Hematopoietic multipotent progenitor cell (in vitro differentiated cells): ENCODE data around the gene KRTAP10-5. TPM values are rescaled to one million over a fixed set of nuclear protein-coding genes. Genes with fewer than 3 reads are reported as not detected.

Experiments
- DNase-seq, 3 donors: peaks; one replicate each; pipeline ENCODE4 v3.0.0-alpha.2; 2011 to 2015; ENCODE audit warnings: low read depth in 2 of 3, low spot score in 2 of 3
- total RNA-seq: library from RNA; depleted of rRNA; stranded (reverse); fragments of >200 nt; gene quantifications from one replicate; pipeline ENCODE4 v1.2.3, GENCODE V29; 2012

Gene KRTAP10-5
- total RNA-seq, 1 donor, result not detected

- DNase-seq, result no peak
Observed at GRCh38 chr21:44531606-44532564, 48.5 kb downstream of the KRTAP10-5 start.

- DNase-seq, result no peak
Observed at GRCh38 chr21:44530903-44531605, 49.4 kb downstream of the KRTAP10-5 start.

- DNase-seq, result no peak
Observed at GRCh38 chr21:44530221-44530902, 50.0 kb downstream of the KRTAP10-5 start.

GRCh38 chr21:44529503-44530125 lies 50.8 kb downstream of the KRTAP10-5 start:
- no peak for DNase-seq

Other genes starting within 250 kb of the KRTAP10-5 start
- 19.7 TPM for gene CFAP410, start 241.2 kb downstream of the KRTAP10-5 start, total RNA-seq
- gene TRPM2, start 227.0 kb downstream of the KRTAP10-5 start, total RNA-seq, result 3.5 TPM
- gene LRRC3, start 125.1 kb downstream of the KRTAP10-5 start, total RNA-seq, result 1.1 TPM
- not detected for gene KRTAP10-1, start 40.4 kb downstream of the KRTAP10-5 start, total RNA-seq
- not detected for gene KRTAP10-2, start 29.1 kb downstream of the KRTAP10-5 start, total RNA-seq
- gene KRTAP10-3, start 21.8 kb downstream of the KRTAP10-5 start, total RNA-seq, result not detected
- not detected for gene KRTAP10-4, start 6.9 kb downstream of the KRTAP10-5 start, total RNA-seq
- not detected for gene KRTAP10-6, start 11.9 kb upstream of the KRTAP10-5 start, total RNA-seq
- under 0.01 TPM for gene KRTAP10-7, start 20.0 kb upstream of the KRTAP10-5 start, total RNA-seq
- gene KRTAP10-8, start 31.5 kb upstream of the KRTAP10-5 start, total RNA-seq, result not detected
- gene KRTAP10-9, start 46.5 kb upstream of the KRTAP10-5 start, total RNA-seq, result not detected
- gene KRTAP10-10, start 56.8 kb upstream of the KRTAP10-5 start, total RNA-seq, result not detected
- gene KRTAP10-11, start 65.8 kb upstream of the KRTAP10-5 start, total RNA-seq, result not detected
- gene KRTAP12-4, start 74.1 kb upstream of the KRTAP10-5 start, total RNA-seq, result not detected
- not detected for gene KRTAP12-3, start 77.3 kb upstream of the KRTAP10-5 start, total RNA-seq
- gene KRTAP12-2, start 86.3 kb upstream of the KRTAP10-5 start, total RNA-seq, result under 0.01 TPM
- gene KRTAP12-1, start 101.6 kb upstream of the KRTAP10-5 start, total RNA-seq, result not detected
- not detected for gene KRTAP10-12, start 116.6 kb upstream of the KRTAP10-5 start, total RNA-seq
- gene TSPEAR, start 131.0 kb upstream of the KRTAP10-5 start, total RNA-seq, result not detected
- gene UBE2G2, start 221.2 kb upstream of the KRTAP10-5 start, total RNA-seq, result 107 TPM
- gene SUMO3, start 237.5 kb upstream of the KRTAP10-5 start, total RNA-seq, result 80.0 TPM